ENCODE results near the gene METTL21A.
A peak's percentile ranks its signal among the peaks of the same experiment; 100 is the strongest.
"Not testable (repeated sequence)": the region's sequence is repeated elsewhere in the genome, so short reads cannot be mapped to it uniquely, and the experiment has no call there.

METTL21A gene

DNA sequence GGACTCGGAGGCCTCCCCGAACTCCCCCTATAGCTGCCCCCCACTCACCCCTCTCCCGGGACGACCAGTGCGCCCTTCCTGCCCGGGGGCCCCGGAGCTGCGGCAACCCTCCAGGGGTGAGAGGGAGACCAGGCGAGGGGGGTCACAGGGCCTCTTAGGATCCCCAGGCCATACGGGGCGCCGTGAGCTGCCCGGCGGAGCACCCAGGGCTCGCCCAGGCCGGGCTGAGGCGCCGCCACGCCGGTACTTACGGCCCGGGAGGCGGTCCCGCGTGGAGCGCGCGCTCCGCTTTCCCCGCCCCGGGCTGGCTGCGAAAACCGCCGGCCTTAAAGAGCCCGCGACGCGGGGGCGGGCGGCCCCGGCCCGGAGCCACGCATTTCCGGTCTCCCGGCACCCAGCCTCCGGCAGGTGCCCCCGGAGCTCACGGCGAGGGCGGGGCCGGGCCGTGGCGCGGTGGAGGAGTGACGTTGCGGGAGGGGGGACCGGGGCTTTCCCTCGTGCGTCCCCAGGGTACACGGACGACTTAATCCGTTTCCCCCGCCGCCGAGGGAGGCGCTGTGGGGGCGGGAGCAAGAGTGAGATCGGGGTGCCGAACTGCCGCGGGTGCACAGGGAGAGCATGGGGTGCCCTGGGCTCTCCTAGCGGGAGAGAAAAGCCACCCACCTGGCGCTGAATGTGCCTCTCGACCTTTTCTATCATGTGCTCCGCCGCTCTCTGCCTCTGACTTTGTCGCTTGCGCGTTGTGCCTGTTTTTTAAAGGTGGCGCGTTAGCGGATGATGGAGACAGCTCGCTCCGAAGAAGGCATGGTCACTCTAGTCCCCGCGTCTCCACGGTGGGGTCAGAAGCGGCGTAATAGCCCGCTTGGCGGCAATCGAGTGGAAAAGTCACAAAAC lies at the start of gene METTL21A:
Gene METTL21A, minus strand, starts transcription at position 381 of the 894 bp plus-strand sequence. CDS start 1,019 bp downstream, outside the sequence.
- ATAC-seq = peak; percentile 88
- H3K4me1 Mint-ChIP-seq = peaks cover 36% of the 10 kb centered on the region
- H3K27ac Mint-ChIP-seq = peak within 1 kb of the TSS; percentile 88
- H3K4me3 Mint-ChIP-seq = peak within 1 kb of the TSS; percentile 84
- no peaks in the 10 kb centered on the region for H3K9me3 Mint-ChIP-seq
- DNase-seq (ENCODE audit: low spot score in 2 of 2) = peak; percentile 86 to 96
- peaks cover 51% of the 10 kb centered on the region for H3K36me3 Mint-ChIP-seq

DNA sequence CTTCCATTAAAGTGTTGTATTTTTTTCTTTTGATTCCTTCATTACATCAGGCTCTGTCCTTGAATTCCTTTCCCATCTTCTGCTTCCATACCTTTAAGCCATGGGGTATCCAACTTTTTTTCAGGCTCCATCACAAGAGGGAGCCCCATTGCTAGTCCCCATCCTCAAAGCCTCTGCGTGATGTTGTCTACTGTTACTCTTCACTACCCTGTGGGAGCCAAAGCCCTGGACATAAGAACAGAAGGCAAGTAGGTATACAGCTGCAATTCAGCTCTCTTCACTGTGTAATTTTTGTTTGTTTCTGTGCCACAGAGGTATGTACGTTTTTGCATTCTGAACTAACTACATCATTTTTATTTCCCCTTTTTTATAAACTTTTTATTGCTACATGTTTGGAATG lies 49.6 kb upstream of the METTL21A start:
- Mint-ChIP-seq H3K27ac (no peak overlapping the region), H3K4me3 (no peak overlapping the region), H3K9me3 (no peaks in the 10 kb centered on the region), H3K4me1 (no peaks in the 10 kb centered on the region), H3K36me3 (no peaks in the 10 kb centered on the region)
- no peak for ATAC-seq
- no peak for DNase-seq (ENCODE audit: low spot score in 2 of 2)

DNA sequence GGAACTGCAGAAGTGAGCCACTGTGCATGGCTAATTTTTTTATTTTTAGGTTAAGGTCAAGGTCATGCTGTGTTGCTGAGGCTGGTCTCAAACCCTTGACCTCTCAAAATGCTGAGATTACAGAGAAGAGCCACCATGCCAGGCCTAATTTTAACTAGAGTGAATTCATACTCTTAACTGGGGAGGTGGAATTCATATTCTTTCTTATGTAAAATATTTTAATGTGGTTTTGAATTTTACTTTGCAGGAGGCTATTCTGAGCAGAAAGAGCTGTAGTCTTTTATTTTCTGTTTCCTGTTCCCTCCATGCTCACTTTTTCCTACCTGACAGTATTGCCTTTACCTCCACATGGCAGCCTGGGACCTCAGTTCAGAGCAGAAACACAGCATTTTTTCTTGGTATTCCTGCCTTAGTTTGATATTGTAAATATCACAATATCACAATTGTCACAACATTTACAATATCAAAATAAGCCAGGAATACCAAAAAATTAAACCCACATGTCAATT lies 49.1 kb upstream of the METTL21A start:
- Mint-ChIP-seq H3K27ac (no peak overlapping the region), H3K4me3 (no peak overlapping the region), H3K9me3 (no peaks in the 10 kb centered on the region), H3K4me1 (no peaks in the 10 kb centered on the region), H3K36me3 (no peaks in the 10 kb centered on the region)
- ATAC-seq = no peak
- DNase-seq (ENCODE audit: low spot score in 2 of 2) = no peak

DNA sequence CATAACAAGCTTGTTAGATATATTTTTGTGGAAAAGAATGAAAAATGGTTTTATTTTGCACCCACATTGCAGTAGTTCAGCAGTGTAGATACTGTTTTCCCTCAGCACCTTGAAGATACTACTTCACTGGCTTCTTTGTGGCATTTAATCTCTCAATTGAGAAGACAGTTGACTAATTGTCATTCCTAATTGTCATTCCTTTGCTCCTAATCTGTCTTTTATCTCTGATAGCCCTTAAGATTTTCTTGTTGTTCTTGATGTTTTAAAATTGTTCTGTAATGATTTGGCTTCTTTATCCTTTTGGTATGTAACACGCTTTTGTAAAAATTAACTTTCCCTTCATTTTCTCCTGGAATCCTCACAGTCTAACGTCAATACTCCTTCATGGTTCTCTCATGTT lies 48.2 kb upstream of the METTL21A start:
- no peaks in the 10 kb centered on the region for H3K36me3 Mint-ChIP-seq
- no peak overlapping the region for H3K27ac Mint-ChIP-seq
- H3K9me3 Mint-ChIP-seq = no peaks in the 10 kb centered on the region
- no peak for DNase-seq (ENCODE audit: low spot score in 2 of 2)
- H3K4me1 Mint-ChIP-seq = no peaks in the 10 kb centered on the region
- no peak for ATAC-seq
- H3K4me3 Mint-ChIP-seq = no peak overlapping the region

DNA sequence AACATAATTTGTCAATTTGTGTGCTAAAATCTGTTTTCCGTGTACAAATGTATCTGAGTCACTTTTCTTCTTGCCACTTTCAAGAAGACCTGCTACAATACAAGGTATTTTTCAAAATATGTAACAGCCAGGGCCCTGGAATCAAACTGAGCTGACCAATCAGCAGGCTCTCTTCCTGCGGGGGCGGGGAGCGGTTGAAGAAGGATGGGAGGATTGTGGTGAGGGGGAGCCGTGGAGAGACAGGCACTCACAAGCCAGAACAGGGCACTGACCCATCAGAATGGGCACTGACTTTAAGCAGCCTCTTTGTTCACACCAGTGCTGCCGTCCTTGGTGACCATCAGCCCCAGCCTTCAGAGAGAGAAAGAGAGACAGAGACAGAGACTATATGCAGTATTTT lies 45.7 kb upstream of the METTL21A start:
- H3K9me3 Mint-ChIP-seq = no peaks in the 10 kb centered on the region
- H3K4me1 Mint-ChIP-seq = no peaks in the 10 kb centered on the region
- H3K4me3 Mint-ChIP-seq = no peak overlapping the region
- no peak for ATAC-seq
- no peaks in the 10 kb centered on the region for H3K36me3 Mint-ChIP-seq
- no peak for DNase-seq (ENCODE audit: low spot score in 2 of 2)
- H3K27ac Mint-ChIP-seq = no peak overlapping the region

DNA sequence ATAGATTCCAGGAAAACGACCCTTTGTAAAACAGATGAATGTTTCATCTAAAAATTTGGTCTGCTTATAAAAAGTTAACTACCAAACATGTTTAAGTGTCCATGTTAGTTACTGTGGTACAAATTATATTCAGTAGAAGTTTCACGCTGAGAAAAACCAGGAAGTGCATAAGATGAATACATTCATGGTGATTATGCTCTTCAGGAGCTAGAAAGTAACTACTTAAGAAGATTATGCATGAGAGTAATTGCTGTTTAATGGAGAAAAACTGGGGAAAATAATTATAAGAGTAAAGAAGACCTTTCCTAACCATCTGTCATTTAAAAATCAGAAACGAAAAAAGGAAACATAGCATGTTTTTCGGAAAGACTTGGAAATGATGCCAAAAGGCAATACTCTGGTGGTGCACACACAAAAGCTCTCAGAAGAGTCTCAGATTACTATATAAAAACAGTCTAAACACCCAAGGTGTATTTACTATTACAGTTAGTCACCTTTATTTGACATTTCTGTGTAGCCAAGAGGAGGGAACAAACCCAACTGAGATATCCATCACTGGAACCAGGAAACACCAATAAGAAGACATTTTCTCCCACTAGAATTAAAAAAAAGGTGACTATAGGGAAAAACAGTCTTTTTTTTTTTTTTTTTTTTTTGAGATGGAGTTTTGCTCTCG lies 38.8 kb upstream of the METTL21A start:
- Mint-ChIP-seq H3K27ac (no peak overlapping the region), H3K4me3 (no peak overlapping the region), H3K9me3 (no peaks in the 10 kb centered on the region), H3K4me1 (no peaks in the 10 kb centered on the region), H3K36me3 (no peaks in the 10 kb centered on the region)
- DNase-seq (ENCODE audit: low spot score in 2 of 2) = no peak
- ATAC-seq = no peak

DNA sequence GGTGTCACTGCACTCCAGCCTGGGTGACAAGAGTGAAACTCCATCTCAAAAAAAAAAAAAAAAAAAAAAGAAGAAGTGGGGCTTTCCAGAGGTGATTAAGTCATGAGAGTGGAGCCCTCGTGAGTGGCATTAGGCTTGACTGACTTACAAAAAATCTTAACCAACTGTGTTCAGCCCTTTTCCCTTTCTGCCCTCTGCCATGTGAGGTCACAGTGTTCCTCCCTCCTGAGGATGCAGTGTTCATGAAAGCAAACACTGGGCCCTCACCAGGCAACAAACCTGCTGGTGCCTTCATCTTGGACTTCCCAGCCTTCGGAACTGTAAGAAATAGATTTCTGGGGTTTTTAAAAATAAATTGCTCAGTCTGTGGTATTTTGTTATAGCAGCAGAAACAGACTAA lies 37.0 kb upstream of the METTL21A start:
- no peaks in the 10 kb centered on the region for H3K9me3 Mint-ChIP-seq
- DNase-seq (ENCODE audit: low spot score in 2 of 2) (no peak), ATAC-seq (peak; percentile 80)
- H3K4me1 Mint-ChIP-seq = no peaks in the 10 kb centered on the region
- H3K27ac Mint-ChIP-seq = peak overlapping the region; percentile 54
- no peaks in the 10 kb centered on the region for H3K36me3 Mint-ChIP-seq
- H3K4me3 Mint-ChIP-seq = no peak overlapping the region

DNA sequence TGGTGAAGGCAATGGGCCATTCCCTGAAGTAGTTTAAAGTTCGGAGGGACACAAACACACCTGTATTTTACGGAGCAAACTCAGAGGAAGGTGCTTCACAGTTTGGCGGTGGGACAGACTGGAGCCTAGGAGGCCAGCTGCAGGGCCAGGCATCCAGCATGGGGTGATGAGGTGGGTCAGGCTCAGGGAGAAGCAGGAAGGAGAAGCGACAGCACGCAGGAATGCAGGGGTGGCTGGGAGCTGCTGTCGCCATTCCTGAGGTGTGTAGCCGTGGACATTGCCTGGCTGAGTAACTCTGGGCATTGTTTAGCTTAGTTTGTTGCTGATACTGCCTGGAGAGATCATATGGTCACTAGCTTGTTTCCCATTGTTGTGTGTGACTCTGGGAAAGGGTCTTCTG lies 35.8 kb upstream of the METTL21A start:
- H3K4me3 Mint-ChIP-seq = no peak overlapping the region
- H3K36me3 Mint-ChIP-seq = no peaks in the 10 kb centered on the region
- ATAC-seq = no peak
- no peak overlapping the region for H3K27ac Mint-ChIP-seq
- H3K9me3 Mint-ChIP-seq = no peaks in the 10 kb centered on the region
- no peaks in the 10 kb centered on the region for H3K4me1 Mint-ChIP-seq
- no peak for DNase-seq (ENCODE audit: low spot score in 2 of 2)

DNA sequence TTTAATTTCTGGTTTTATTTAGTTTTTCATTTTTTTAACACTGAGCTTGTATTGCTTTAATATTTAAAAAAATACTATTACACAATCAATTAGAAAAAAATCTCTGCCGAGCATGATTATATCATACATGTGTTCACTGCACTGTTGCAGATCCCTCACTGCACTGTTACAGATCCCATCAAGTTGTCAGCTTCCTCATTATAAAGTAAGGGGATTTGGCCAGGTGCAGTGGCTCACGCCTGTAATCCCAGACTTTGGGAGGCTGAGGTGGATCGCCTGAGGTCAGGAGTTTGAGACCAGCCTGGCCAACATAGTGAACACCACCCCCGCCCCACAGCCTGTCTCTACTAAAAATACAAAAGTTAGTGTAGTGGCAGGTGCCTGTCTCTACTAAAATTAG lies 33.0 kb upstream of the METTL21A start:
- Mint-ChIP-seq H3K27ac (no peak overlapping the region), H3K4me3 (no peak overlapping the region), H3K36me3 (no peaks in the 10 kb centered on the region), H3K9me3 (no peaks in the 10 kb centered on the region), H3K4me1 (no peaks in the 10 kb centered on the region)
- DNase-seq (ENCODE audit: low spot score in 2 of 2) (no peak), ATAC-seq (no peak)

DNA sequence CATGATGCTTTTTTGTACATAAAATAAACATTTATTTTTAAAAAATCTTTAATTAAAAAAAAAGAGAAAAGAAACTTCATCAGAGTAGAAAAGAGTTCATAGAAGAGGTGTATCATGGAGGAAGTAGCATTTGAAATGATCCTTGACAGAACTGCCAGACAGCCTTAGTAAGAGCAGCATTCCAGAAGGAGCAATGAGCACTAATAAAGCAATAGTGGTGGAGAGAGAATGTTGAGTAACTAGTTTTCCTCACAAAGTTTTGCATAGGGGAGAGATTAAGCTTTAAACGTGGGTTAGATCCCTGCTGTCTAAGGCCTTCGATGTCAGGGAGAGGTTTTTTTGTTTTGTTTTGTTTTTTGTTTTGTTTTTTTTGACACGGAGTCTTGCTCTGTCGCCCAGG lies 29.8 kb upstream of the METTL21A start:
- H3K4me3 Mint-ChIP-seq = no peak overlapping the region
- H3K9me3 Mint-ChIP-seq = no peaks in the 10 kb centered on the region
- no peaks in the 10 kb centered on the region for H3K36me3 Mint-ChIP-seq
- no peaks in the 10 kb centered on the region for H3K4me1 Mint-ChIP-seq
- H3K27ac Mint-ChIP-seq = no peak overlapping the region
- no peak for DNase-seq (ENCODE audit: low spot score in 2 of 2)
- ATAC-seq = no peak

DNA sequence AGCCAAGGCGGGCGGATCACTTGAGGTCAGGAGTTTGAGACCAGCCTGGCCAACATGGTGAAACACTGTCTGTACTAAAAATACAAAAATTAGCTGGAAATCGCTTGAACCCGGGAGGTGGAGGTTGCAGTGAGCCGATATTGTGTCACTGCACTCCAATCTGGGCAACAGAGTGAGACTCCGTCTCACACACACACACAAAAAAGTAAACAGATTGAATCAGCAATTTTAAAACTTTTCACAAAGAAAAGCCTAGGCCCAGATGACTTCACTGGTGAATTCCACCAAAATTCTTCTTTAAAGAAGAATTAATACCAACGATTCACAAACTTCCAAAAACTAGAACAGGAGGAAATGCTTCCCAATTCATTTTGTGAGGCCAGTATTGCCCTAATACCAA lies 21.4 kb upstream of the METTL21A start:
- not testable (repeated sequence) for H3K9me3 Mint-ChIP-seq; H3K36me3 Mint-ChIP-seq; ATAC-seq; H3K4me1 Mint-ChIP-seq; H3K4me3 Mint-ChIP-seq; H3K27ac Mint-ChIP-seq; DNase-seq (ENCODE audit: low spot score in 2 of 2)

DNA sequence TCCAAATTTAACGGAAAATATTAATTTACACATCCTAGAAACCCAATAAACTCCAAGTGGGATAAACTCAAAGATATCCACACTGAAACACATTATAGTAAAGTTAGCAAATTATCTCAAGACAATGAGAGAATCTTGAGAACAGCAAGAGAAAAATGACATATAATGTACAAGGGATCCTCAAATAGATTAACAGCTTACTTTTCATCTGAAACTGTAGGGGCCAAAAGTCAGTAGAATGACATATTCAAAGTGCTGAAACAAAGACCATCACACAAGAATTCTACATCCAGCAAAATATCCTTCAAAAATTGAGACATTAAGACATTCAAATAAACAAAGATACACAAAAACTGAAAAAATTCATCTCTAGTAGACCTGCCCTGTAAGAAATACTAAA lies 18.7 kb upstream of the METTL21A start:
- Mint-ChIP-seq H3K4me3 (no peak overlapping the region), H3K4me1 (no peaks in the 10 kb centered on the region), H3K36me3 (no peaks in the 10 kb centered on the region), H3K9me3 (peaks cover 7% of the 10 kb centered on the region), H3K27ac (no peak overlapping the region)
- no peak for ATAC-seq
- no peak for DNase-seq (ENCODE audit: low spot score in 2 of 2)

DNA sequence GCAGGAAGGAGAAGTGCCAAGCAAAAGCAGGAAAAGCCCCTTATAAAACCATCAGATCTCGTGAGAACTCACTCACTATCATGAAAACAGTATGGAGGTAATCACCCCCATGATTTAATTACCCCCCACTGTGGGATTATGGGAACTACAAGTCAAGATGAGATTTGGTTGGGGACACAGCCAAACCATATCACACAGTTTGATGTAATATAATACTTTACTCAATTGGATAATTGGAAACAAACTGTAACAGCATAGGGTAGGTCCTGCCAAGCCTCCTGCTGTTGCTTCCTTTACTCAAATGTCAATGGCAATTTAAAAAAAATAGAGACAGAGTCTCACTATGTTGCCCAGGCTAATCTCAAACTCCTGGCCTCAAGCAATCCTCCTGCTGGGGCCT lies 15.5 kb upstream of the METTL21A start:
- no peak for ATAC-seq
- H3K9me3 Mint-ChIP-seq = peaks cover 7% of the 10 kb centered on the region
- no peaks in the 10 kb centered on the region for H3K36me3 Mint-ChIP-seq
- no peaks in the 10 kb centered on the region for H3K4me1 Mint-ChIP-seq
- H3K4me3 Mint-ChIP-seq = no peak overlapping the region
- H3K27ac Mint-ChIP-seq = no peak overlapping the region
- DNase-seq (ENCODE audit: low spot score in 2 of 2) = no peak

DNA sequence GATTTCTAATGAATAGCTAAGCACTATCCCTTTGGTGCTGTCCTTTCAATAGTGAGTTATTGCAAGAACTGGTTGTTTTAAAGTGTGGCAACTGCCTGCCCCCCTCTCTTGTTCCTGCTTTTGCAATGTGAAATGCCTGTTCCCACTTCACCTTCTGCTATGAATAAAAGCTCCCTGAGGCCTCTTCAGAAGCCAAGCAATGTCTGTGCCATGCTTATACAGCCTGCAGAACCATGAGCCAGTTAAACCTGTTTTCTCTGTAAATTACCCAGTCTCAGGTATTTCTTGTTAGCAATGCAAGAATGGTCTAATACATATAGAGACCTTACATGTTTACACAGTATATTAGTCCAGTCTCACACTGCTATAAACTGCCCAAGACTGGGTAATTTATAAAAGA lies 15.0 kb upstream of the METTL21A start:
- no peaks in the 10 kb centered on the region for H3K4me1 Mint-ChIP-seq
- no peaks in the 10 kb centered on the region for H3K36me3 Mint-ChIP-seq

DNA sequence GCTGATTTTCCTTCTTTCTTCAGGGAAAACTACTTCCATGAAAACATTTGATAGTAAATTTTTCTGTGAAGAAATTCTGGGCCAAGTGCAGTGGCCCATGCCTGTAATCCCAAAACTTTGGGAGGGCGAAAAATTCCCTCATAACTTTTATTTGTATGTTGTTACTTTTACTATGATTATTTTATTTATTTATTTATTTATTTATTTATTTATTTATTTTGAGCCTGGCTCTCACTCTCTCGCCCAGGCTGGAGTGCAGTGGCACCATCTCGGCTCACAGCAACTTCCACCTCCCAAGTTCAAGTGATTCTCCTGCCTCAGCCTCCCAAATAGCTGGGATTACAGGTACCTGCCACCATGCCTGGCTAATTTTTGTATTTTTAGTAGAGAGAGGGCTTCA lies 14.1 kb upstream of the METTL21A start:
- ATAC-seq, H3K9me3 Mint-ChIP-seq, H3K36me3 Mint-ChIP-seq, H3K4me3 Mint-ChIP-seq, H3K4me1 Mint-ChIP-seq, H3K27ac Mint-ChIP-seq: not testable (repeated sequence)
- peak in 1 of 2 donors; percentile 13 for DNase-seq (ENCODE audit: low spot score in 2 of 2)

More for the DNA sequence above, 15.0 kb upstream of the METTL21A start:
- Mint-ChIP-seq H3K9me3 (peaks cover 7% of the 10 kb centered on the region), H3K27ac (no peak overlapping the region), H3K4me3 (no peak overlapping the region)
- no peak for DNase-seq (ENCODE audit: low spot score in 2 of 2)
- no peak for ATAC-seq

All from stimulated activated effector memory CD8-positive, alpha-beta T cell treated with anti-CD3 and anti-CD28 coated beads, Interleukin-12 subunit alpha, Interleukin-12 subunit beta, amount 100 ng/mL, for 72 hours (primary cell).